H1 (cell line): ENCODE results near the gene EPHB6. TPM values are rescaled to one million over a fixed set of nuclear protein-coding genes. Genes with fewer than 3 reads are reported as not detected.

Experiments used
- CTCF ChIA-PET: fragments of 300-600 bp; sonication (Branson Sonifier 250); formaldehyde crosslinking; loops from one replicate; lab custom pipeline; 2021; ENCODE audit not compliant: partially characterized antibody; lab: Charles Lee
- POLR2A ChIA-PET: fragments of 300-600 bp; sonication (Branson Sonifier 250); formaldehyde crosslinking; loops from one replicate; lab custom pipeline; 2021; ENCODE audit warnings: inconsistent platforms; ENCODE audit not compliant: partially characterized antibody; lab: Charles Lee
- DNase-seq, 2 experiments: peaks; one replicate each; pipeline versions ENCODE4 v3.0.0 to v3.0.0-alpha.2; 2010 to 2022; ENCODE audit warnings: low spot score in 2 of 2, low read depth in 1 of 2, mixed read lengths in 1 of 2
- FAIRE-seq: peaks from 2 replicates; lab custom pipeline; 2011; peaks lifted over from hg19 to GRCh38; lab: Jason Lieb, UNC
- H2AFZ ChIP-seq: 2 replicates; pipeline ENCODE4 v1.8.1; 2012; ENCODE audit warnings: low read length, inconsistent platforms
- H2AK5ac ChIP-seq: 2 replicates; pipeline ENCODE4 v1.6.1; 2013; ENCODE audit warnings: low read depth, low read length
- H2BK120ac ChIP-seq: replicated peaks from 2 replicates; pipeline ENCODE3; 2013; ENCODE audit warnings: low read depth, low read length, inconsistent platforms
- H2BK12ac ChIP-seq: 2 replicates; pipeline ENCODE4 v1.6.1; 2013; ENCODE audit warnings: low read depth, low read length
- H2BK15ac ChIP-seq: 2 replicates; pipeline ENCODE4 v1.6.1; 2013; ENCODE audit warnings: low read length
- H2BK20ac ChIP-seq: 2 replicates; pipeline ENCODE4 v1.6.1; 2013; ENCODE audit warnings: low read length
- H2BK5ac ChIP-seq: 2 replicates; pipeline ENCODE4 v1.6.1; 2013; ENCODE audit warnings: low read depth, low read length
- H3K14ac ChIP-seq: 2 replicates; pipeline ENCODE4 v1.6.1; 2013; ENCODE audit warnings: inconsistent platforms; ENCODE audit not compliant: insufficient read length
- H3K18ac ChIP-seq: 2 replicates; pipeline ENCODE4 v1.6.1; 2013; ENCODE audit warnings: low read length; ENCODE audit errors: extremely low read depth
- H3K23ac ChIP-seq: 2 replicates; pipeline ENCODE4 v1.6.1; 2013; ENCODE audit warnings: inconsistent platforms; ENCODE audit not compliant: insufficient read length
- H3K23me2 ChIP-seq: 2 replicates; pipeline ENCODE4 v1.6.1; 2013; ENCODE audit warnings: low read depth, low read length
- H3K27ac ChIP-seq: 2 replicates; pipeline ENCODE4 v1.6.1; 2011; ENCODE audit warnings: low read depth, low read length, inconsistent platforms
- H3K27me3 ChIP-seq, 4 experiments: replicated peaks in 1 of 4; 1 replicate in 1 of 4; 2 replicates in 3 of 4; pipeline versions ENCODE4 v1.6.1 to v1.8.1; 2011 to 2013; ENCODE audit warnings: low read length in 3 of 4, mild to moderate bottlenecking in 3 of 4, inconsistent platforms in 2 of 4, mixed read lengths in 2 of 4, moderate library complexity in 1 of 4; ENCODE audit not compliant: control insufficient read depth in 3 of 4, insufficient read depth in 3 of 4; ENCODE audit errors: extremely low read depth in 1 of 4
- H3K36me3 ChIP-seq, 4 experiments: 2 replicates each; pipeline versions ENCODE4 v1.6.1 to v1.8.1; 2011 to 2013; ENCODE audit warnings: mild to moderate bottlenecking in 4 of 4, low read length in 3 of 4, moderate library complexity in 2 of 4, control low read depth in 1 of 4, inconsistent platforms in 1 of 4; ENCODE audit not compliant: insufficient read depth in 4 of 4, control insufficient read depth in 2 of 4
- H3K4ac ChIP-seq: replicated peaks from 2 replicates; pipeline ENCODE3; 2013; ENCODE audit warnings: low read length, low read depth, mixed read lengths, inconsistent platforms; ENCODE audit not compliant: insufficient read length
- H3K4me1 ChIP-seq, 4 experiments: replicated peaks in 1 of 4; 1 replicate in 1 of 4; 2 replicates in 3 of 4; pipeline versions ENCODE4 v1.6.1 to v1.8.1; 2011 to 2013; ENCODE audit warnings: low read length in 3 of 4, inconsistent platforms in 2 of 4, mixed read lengths in 1 of 4; ENCODE audit not compliant: insufficient read depth in 4 of 4, control insufficient read depth in 3 of 4
- H3K4me2 ChIP-seq, 2 experiments: 2 replicates each; pipeline versions ENCODE4 v1.6.1 to v1.8.1; 2011 to 2013; ENCODE audit warnings: low read depth in 2 of 2, low read length in 2 of 2, control low read depth in 1 of 2, inconsistent platforms in 1 of 2, mild to moderate bottlenecking in 1 of 2; ENCODE audit not compliant: insufficient read depth in 1 of 2
- H3K4me3 ChIP-seq, 4 experiments: fragments of 200-600, 300-600 bp in 1 of 4; sonication (generic), shearing (Covaris generic), sonication (Bioruptor Twin) in 1 of 4; 2 replicates each; pipeline versions ENCODE4 v1.5.1 to v1.8.1; 2011 to 2016; ENCODE audit warnings: low read length in 4 of 4, low read depth in 3 of 4, control low read depth in 2 of 4, inconsistent platforms in 2 of 4, mild to moderate bottlenecking in 2 of 4, mixed read lengths in 1 of 4, moderate library complexity in 1 of 4; ENCODE audit not compliant: insufficient read depth in 2 of 4; ENCODE audit errors: extremely low read depth in 1 of 4
- H3K56ac ChIP-seq: replicated peaks from 2 replicates; pipeline ENCODE3; 2013; ENCODE audit warnings: low read depth, mild to moderate bottlenecking, mixed read lengths, low read length, inconsistent platforms; ENCODE audit not compliant: insufficient read length
- H3K79me1 ChIP-seq: 2 replicates; pipeline ENCODE4 v1.6.1; 2013; ENCODE audit warnings: low read depth, low read length, control low read depth
- H3K79me2 ChIP-seq, 2 experiments: 2 replicates each; pipeline versions ENCODE4 v1.6.1 to v1.8.1; 2012 to 2013; ENCODE audit warnings: low read length in 2 of 2, mild to moderate bottlenecking in 2 of 2, inconsistent platforms in 1 of 2; ENCODE audit not compliant: insufficient read depth in 2 of 2, control insufficient read depth in 1 of 2
- H3K9ac ChIP-seq, 4 experiments: replicated peaks in 1 of 4; 1 replicate in 1 of 4; 2 replicates in 3 of 4; pipeline versions ENCODE4 v1.6.1 to v1.8.1; 2011 to 2013; ENCODE audit warnings: low read depth in 3 of 4, low read length in 3 of 4, control low read depth in 2 of 4, mild to moderate bottlenecking in 2 of 4, moderate library complexity in 2 of 4, inconsistent platforms in 1 of 4; ENCODE audit errors: extremely low read depth in 1 of 4
- H3K9me3 ChIP-seq, 2 experiments: 2 replicates each; pipeline versions ENCODE4 v1.6.1 to v1.8.1; 2012 to 2013; ENCODE audit warnings: mild to moderate bottlenecking in 2 of 2, moderate library complexity in 2 of 2, control low read depth in 1 of 2, inconsistent platforms in 1 of 2, low read depth in 1 of 2, low read length in 1 of 2, mixed read lengths in 1 of 2; ENCODE audit not compliant: insufficient read depth in 2 of 2
- H4K20me1 ChIP-seq, 2 experiments: replicated peaks in 1 of 2; 2 replicates each; pipeline versions ENCODE3 to v1.8.1; 2011 to 2013; ENCODE audit warnings: inconsistent platforms in 2 of 2, low read length in 2 of 2, mild to moderate bottlenecking in 1 of 2; ENCODE audit not compliant: insufficient read depth in 2 of 2, control insufficient read depth in 1 of 2
- H4K5ac ChIP-seq: 2 replicates; pipeline ENCODE4 v1.6.1; 2013; ENCODE audit warnings: low read length, low read depth, mixed read lengths, inconsistent platforms; ENCODE audit not compliant: insufficient read length
- H4K8ac ChIP-seq: 2 replicates; pipeline ENCODE4 v1.8.0; 2013; ENCODE audit warnings: mild to moderate bottlenecking, moderate library complexity, low read length, inconsistent platforms; ENCODE audit not compliant: insufficient read depth; ENCODE audit errors: extremely low read depth
- H4K91ac ChIP-seq: replicated peaks from 2 replicates; pipeline ENCODE3; 2013; ENCODE audit warnings: low read length, mixed read lengths, inconsistent platforms; ENCODE audit not compliant: insufficient read length
- KDM4A ChIP-seq: IDR thresholded peaks from one replicate; pipeline ENCODE4 v1.7.1; 2012; ENCODE audit warnings: low read depth, mild to moderate bottlenecking, moderate library complexity, low read length, inconsistent platforms; ENCODE audit not compliant: severe bottlenecking
- WGBS, 2 experiments: shearing (Covaris generic) in 1 of 2; methylation state at CpG; one replicate each; pipeline versions ENCODE4 v1.1.6 to v1.1.7; 2013 to 2015; ENCODE audit warnings: low lambda C conversion rate in 2 of 2, mixed read lengths in 2 of 2, inconsistent platforms in 1 of 2, low coverage in 1 of 2, missing lambda C conversion rate in 1 of 2; ENCODE audit not compliant: insufficient replicate concordance in 2 of 2, insufficient coverage in 1 of 2, insufficient read length in 1 of 2; ENCODE audit errors: extremely low coverage in 1 of 2, missing lambda C conversion rate in 1 of 2; 5-methylcytosine and 5-hydroxymethylcytosine counted together
- polyA plus RNA-seq, 7 experiments: library from polyadenylated mRNA; depleted of rRNA in 3 of 7; stranded (reverse) in 5 of 7; unstranded in 2 of 7; fragments of >200 nt in 5 of 7; fragments of 200-250 nt in 2 of 7; gene quantifications; 1 replicate in 5 of 7; 2 replicates in 1 of 7; 4 replicates in 1 of 7; pipeline versions ENCODE4 v1.2.1 to v1.2.3, GENCODE V29; 2011 to 2013; ENCODE audit warnings: missing spikeins in 2 of 7, mixed read lengths in 2 of 7
- total RNA-seq: library from RNA; stranded (reverse); fragmentation: NEBNext Ultra II Directional; extraction: Animal tissue kit (Norgen Biotek cat#: 25700); gene quantifications from 2 replicates; pipeline ENCODE4 v1.2.1, GENCODE V29; 2021

Gene EPHB6
- total and polyA plus RNA-seq, 2 of the 8 experiments (the other 6 are each of a cell fraction or from before 2014, with no cell fraction given) = 19.7 TPM

- DNase-seq (no peak), FAIRE-seq (no peak)
- no peak overlapping the region for H3K4me2 ChIP-seq
- H3K56ac ChIP-seq = no peak overlapping the region
- H3K4me3 ChIP-seq = no peak overlapping the region
- H2BK15ac ChIP-seq = no peak overlapping the region
- no peak overlapping the region for H3K9ac ChIP-seq
- no peak overlapping the region for H4K5ac ChIP-seq
- no peak overlapping the region for H3K14ac ChIP-seq
- H3K23me2 ChIP-seq = no peaks in the 10 kb centered on the region
- H3K18ac ChIP-seq = no peak overlapping the region
- H2AFZ ChIP-seq = no peak overlapping the region
- no peaks in the 10 kb centered on the region for H4K20me1 ChIP-seq
- no peaks in the 10 kb centered on the region for H3K79me1 ChIP-seq
- H4K8ac ChIP-seq = no peak overlapping the region
- no peak overlapping the region for H2BK5ac ChIP-seq
- no peak overlapping the region for H3K27ac ChIP-seq
- H2BK12ac ChIP-seq = no peak overlapping the region
- TF ChIP-seq KDM4A = no peak
- H3K23ac ChIP-seq = no peak overlapping the region
- no peak overlapping the region for H2BK20ac ChIP-seq
- H3K36me3 ChIP-seq = no peaks in the 10 kb centered on the region
- no peaks in the 10 kb centered on the region for H3K79me2 ChIP-seq
- peaks cover 0 to 2% (median 0%) of the 10 kb centered on the region in 4 experiments; a peak in 1 of 7 replicates for H3K27me3 ChIP-seq
- POLR2A ChIA-PET = no interaction called here
- H4K91ac ChIP-seq = no peak overlapping the region
- no peak overlapping the region for H3K4ac ChIP-seq
- no peaks in the 10 kb centered on the region for H3K9me3 ChIP-seq
- no peaks in the 10 kb centered on the region; a peak in 1 of 7 replicates for H3K4me1 ChIP-seq
- no peak overlapping the region for H2BK120ac ChIP-seq
- 98% methylated on average over 14 of the region's 14 CpGs; no CpG with 5 or more reads in 1 of the 2 experiments for WGBS, 2 experiments
- CTCF ChIA-PET = interaction anchor here (0.5 to 13.9 kb wide), 7 partner anchors 12 to 442 kb away, joined by 3 to 332 read pairs (median 33); partner anchors contain the start of gene EPHB6
- no peak overlapping the region for H2AK5ac ChIP-seq
Measured at GRCh38 chr7:142875456-142875855, 20.6 kb downstream of the EPHB6 start.
